ENCODE measurements around the gene SUV39H1. TPM values are rescaled to one million over a fixed set of nuclear protein-coding genes. Genes with fewer than 3 reads are reported as not detected.

The SUV39H1 gene
- total and polyA plus RNA-seq, 9 of the 15 experiments (the other 6 are each of a cell fraction or from before 2014, with no cell fraction given): 4.7 to 34.7 (median 17.9) TPM

DNA sequence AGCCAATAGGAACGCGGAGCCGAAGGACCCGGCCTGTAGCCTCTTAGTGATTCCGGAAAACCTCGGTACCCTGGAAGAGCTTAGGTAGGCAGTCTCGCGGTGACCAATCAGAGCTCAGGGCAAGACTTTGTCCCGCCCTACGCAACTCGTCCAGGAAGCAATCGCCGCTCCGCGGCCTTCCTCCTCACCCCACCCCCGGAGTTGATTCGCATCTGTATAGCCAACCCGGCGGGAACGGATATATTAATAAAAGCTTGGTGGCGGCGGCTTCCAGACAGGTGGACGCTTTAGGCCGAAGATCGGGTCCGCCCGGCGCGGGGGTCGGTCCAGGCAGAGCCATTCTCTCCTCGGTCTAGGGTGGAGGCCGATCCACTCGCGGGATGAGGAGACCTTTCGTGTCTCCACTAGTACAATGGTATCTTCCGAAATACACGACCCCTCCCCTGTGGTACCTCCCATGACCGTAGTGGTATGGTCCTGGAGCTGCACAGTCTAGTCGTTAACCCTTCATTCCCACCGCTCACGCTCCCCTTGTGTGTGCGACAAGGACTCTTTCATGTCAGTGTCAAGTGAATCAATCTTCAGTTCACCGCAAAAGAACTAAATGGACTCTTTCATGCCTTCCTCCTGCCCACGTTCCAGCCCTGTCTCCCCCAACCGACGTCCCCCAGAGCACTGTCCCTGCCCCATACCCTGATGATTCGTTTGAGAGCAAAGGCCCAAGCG, 40.8 kb downstream of the SUV39H1 start (continued):
- TF ChIP-seq BCOR (IDR thresholded peaks at IDR 0.05) (peak; percentile 9; the same call in 1 of the 2 replicates), ZBTB7A (IDR thresholded peaks at IDR 0.05; ENCODE audit: borderline replicate concordance, control insufficient read depth, low read depth, low read length) (peak; percentile 84), ZNF146 (CRISPR knock-in tag; IDR thresholded peaks at IDR 0.05; ENCODE audit: unreplicated experiment) (no peak), HEY1 (CRISPR knock-in tag; IDR thresholded peaks at IDR 0.05; ENCODE audit: borderline replicate concordance) (no peak), CBX2 (IDR thresholded peaks at IDR 0.05; ENCODE audit: insufficient read depth, low read length, poor library complexity, severe bottlenecking) (no peak), ZNF436 (CRISPR knock-in tag; IDR thresholded peaks at IDR 0.05) (no peak), POLR2G (IDR thresholded peaks at IDR 0.05; ENCODE audit: low read depth, low read length) (peak; percentile 84), HCFC1 (IDR thresholded peaks at IDR 0.05; ENCODE audit: low read depth, low read length) (peak; percentile 51; the same call in 1 of the 2 replicates), FOXJ2 (tag; IDR thresholded peaks at IDR 0.05) (0 out of 2 replicates have a peak, but pooled peaks have one; percentile 26), SREBF2 (CRISPR knock-in tag; IDR thresholded peaks at IDR 0.05) (no peak), GABPA (tag; conservative IDR thresholded peaks at IDR 0.05; ENCODE audit: low read depth) (peak; percentile 96), MTA3 (IDR thresholded peaks at IDR 0.05; ENCODE audit: borderline replicate concordance) (peak; percentile 60; the same call in 1 of the 2 replicates), SOX6 (IDR thresholded peaks at IDR 0.05) (peak; percentile 10; the same call in 1 of the 2 replicates), POLR2B (IDR thresholded peaks at IDR 0.05; ENCODE audit: low read depth, partially characterized antibody) (peak; percentile 66), RCOR1 (IDR thresholded peaks at IDR 0.05; ENCODE audit: borderline replicate concordance in 1 of 2, low read depth in 2 of 2, low read length in 2 of 2) (peak in 1 of 2 experiments; percentile 31; a peak in 1 of 4 replicates), NEUROD1 (IDR thresholded peaks at IDR 0.05; ENCODE audit: borderline replicate concordance, low read depth, low read length, partially characterized antibody) (peak; percentile 18), CBX8 (IDR thresholded peaks at IDR 0.05; ENCODE audit: borderline replicate concordance, extremely low read depth, low read depth, low read length, poor library complexity, severe bottlenecking) (no peak)
- TF ChIP-seq, protein P1, sequence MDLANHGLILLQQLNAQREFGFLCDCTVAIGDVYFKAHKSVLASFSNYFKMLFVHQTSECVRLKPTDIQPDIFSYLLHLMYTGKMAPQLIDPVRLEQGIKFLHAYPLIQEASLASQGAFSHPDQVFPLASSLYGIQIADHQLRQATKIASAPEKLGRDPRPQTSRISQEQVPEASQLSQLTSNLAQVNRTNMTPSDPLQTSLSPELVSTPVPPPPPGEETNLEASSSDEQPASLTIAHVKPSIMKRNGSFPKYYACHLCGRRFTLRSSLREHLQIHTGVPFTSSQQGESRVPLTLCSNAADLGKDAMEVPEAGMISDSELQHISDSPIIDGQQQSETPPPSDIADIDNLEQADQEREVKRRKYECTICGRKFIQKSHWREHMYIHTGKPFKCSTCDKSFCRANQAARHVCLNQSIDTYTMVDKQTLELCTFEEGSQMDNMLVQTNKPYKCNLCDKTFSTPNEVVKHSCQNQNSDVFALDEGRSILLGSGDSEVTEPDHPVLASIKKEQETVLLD (IDR thresholded peaks at IDR 0.05): peak; percentile 32; the same call in 1 of the 2 replicates
- TF ChIP-seq, protein P2, sequence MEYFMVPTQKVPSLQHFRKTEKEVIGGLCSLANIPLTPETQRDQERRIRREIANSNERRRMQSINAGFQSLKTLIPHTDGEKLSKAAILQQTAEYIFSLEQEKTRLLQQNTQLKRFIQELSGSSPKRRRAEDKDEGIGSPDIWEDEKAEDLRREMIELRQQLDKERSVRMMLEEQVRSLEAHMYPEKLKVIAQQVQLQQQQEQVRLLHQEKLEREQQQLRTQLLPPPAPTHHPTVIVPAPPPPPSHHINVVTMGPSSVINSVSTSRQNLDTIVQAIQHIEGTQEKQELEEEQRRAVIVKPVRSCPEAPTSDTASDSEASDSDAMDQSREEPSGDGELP (CRISPR knock-in tag; IDR thresholded peaks at IDR 0.05; ENCODE audit: borderline replicate concordance): peak; percentile 53; the same call in 1 of the 2 replicates

All from K562 (cell line).